HCT116 (cell line): ENCODE data around the gene DDX56. TPM values are rescaled to one million over a fixed set of nuclear protein-coding genes. Genes with fewer than 3 reads are reported as not detected.
"Not testable (repeated sequence)": the region's sequence is repeated elsewhere in the genome, so short reads cannot be mapped to it uniquely, and the experiment has no call there.

Experiments
- ATAC-seq: fragments of 200-7000 bp; cut with Tn5 transposase; 2 replicates; pipeline ENCODE4 v1.9.1; 2020; ENCODE audit warnings: mild to moderate bottlenecking, moderate library complexity
- BruUV-seq: library from RNA; stranded (reverse); fragments of 400-500 nt; replicated peaks from 2 replicates; lab custom pipeline; 2021; lab: Mats Ljungman, UMichigan
- CTCF ChIA-PET: fragments of 300-600 bp; sonication (Branson Sonifier 250); formaldehyde crosslinking; loops from one replicate; lab custom pipeline; 2021; ENCODE audit warnings: antibody characterized with exemption; lab: Charles Lee
- POLR2A ChIA-PET: fragments of 300-600, 350-600 bp; sonication (Branson Sonifier 250); formaldehyde crosslinking; loops from one replicate; lab custom pipeline; 2021; ENCODE audit warnings: antibody characterized with exemption; lab: Charles Lee
- RAD21 ChIA-PET, 2 experiments: fragments of 300-600 bp; sonication (Branson Sonifier 250); formaldehyde crosslinking; loops; one replicate each; lab custom pipeline; 2023; ENCODE audit warnings: low total read pairs in 2 of 2; ENCODE audit not compliant: uncharacterized antibody in 2 of 2, unreplicated experiment in 2 of 2, low non-redundant PET in 1 of 2; lab: Charles Lee
- DNase-seq: peaks from one replicate; pipeline ENCODE4 v3.0.0-alpha.2; 2010; ENCODE audit warnings: low read depth, low spot score
- H2AFZ ChIP-seq: fragments of 200-600 bp; shearing (Covaris generic), sonication (generic); 2 replicates; pipeline ENCODE4 v1.6.1; 2017; ENCODE audit warnings: low read depth, mixed run types, mixed read lengths, antibody characterized with exemption, low read length; ENCODE audit not compliant: poor library complexity, severe bottlenecking
- H3K27ac ChIP-seq: 2 replicates; pipeline ENCODE4 v1.5.1; 2012; ENCODE audit warnings: low read depth, low read length
- H3K27me3 ChIP-seq: fragments of 200-600 bp; sonication (generic); 2 replicates; pipeline ENCODE4 v1.6.1; 2016; ENCODE audit warnings: mixed run types, low read length, mixed read lengths; ENCODE audit not compliant: insufficient read depth
- H3K36me3 ChIP-seq, 2 experiments: fragments of 200-500 bp in 1 of 2; fragments of 200-600 bp in 1 of 2; sonication (Bioruptor generic) in 1 of 2; sonication (generic) in 1 of 2; 2 replicates each; pipeline versions ENCODE4 v1.5.1 to v1.6.1; 2014 to 2016; ENCODE audit warnings: low read length in 2 of 2, inconsistent platforms in 1 of 2, mixed read lengths in 1 of 2, mixed run types in 1 of 2; ENCODE audit not compliant: insufficient read depth in 2 of 2, control insufficient read depth in 1 of 2
- H3K4me1 ChIP-seq, 2 experiments: fragments of 200-600 bp in 1 of 2; sonication (generic) in 1 of 2; 2 replicates each; pipeline versions ENCODE4 v1.5.1 to v1.6.1; 2012 to 2017; ENCODE audit warnings: low read length in 2 of 2, inconsistent platforms in 1 of 2, mild to moderate bottlenecking in 1 of 2, mixed read lengths in 1 of 2, mixed run types in 1 of 2, moderate library complexity in 1 of 2; ENCODE audit not compliant: insufficient read depth in 2 of 2, control insufficient read depth in 1 of 2
- H3K4me2 ChIP-seq: fragments of 200-600 bp; sonication (generic); 2 replicates; pipeline ENCODE4 v1.6.1; 2017; ENCODE audit warnings: mixed run types, low read length, mixed read lengths
- H3K4me3 ChIP-seq, 2 experiments: fragments of 200-600 bp in 1 of 2; sonication (generic) in 1 of 2; replicated peaks in 1 of 2; 2 replicates each; pipeline ENCODE4 v1.5.1; 2011 to 2016; ENCODE audit warnings: low read length in 2 of 2, control low read depth in 1 of 2, low read depth in 1 of 2, mild to moderate bottlenecking in 1 of 2, mixed read lengths in 1 of 2, mixed run types in 1 of 2
- H3K79me2 ChIP-seq: fragments of 200-600 bp; sonication (generic); 2 replicates; pipeline ENCODE4 v1.6.1; 2017; ENCODE audit warnings: mild to moderate bottlenecking, mixed run types, low read length, moderate library complexity, mixed read lengths; ENCODE audit not compliant: insufficient read depth
- H3K9ac ChIP-seq: fragments of 200-600 bp; sonication (generic); 2 replicates; pipeline ENCODE4 v1.6.1; 2016; ENCODE audit warnings: low read length, mixed read lengths
- H3K9me2 ChIP-seq: fragments of 200-600 bp; sonication (generic), shearing (Covaris generic); 2 replicates; pipeline ENCODE4 v1.6.1; 2017; ENCODE audit warnings: mixed run types, mild to moderate bottlenecking, moderate library complexity; ENCODE audit not compliant: insufficient read depth
- H3K9me3 ChIP-seq, 2 experiments: fragments of 200-500 bp in 1 of 2; fragments of 200-600 bp in 1 of 2; sonication (Bioruptor generic) in 1 of 2; sonication (generic) in 1 of 2; 2 replicates each; pipeline ENCODE4 v1.6.1; 2014 to 2017; ENCODE audit warnings: low read length in 2 of 2, mixed read lengths in 2 of 2, inconsistent platforms in 1 of 2, low read depth in 1 of 2, mild to moderate bottlenecking in 1 of 2, mixed run types in 1 of 2, moderate library complexity in 1 of 2; ENCODE audit not compliant: control insufficient read depth in 1 of 2, insufficient read depth in 1 of 2
- H4K20me1 ChIP-seq: fragments of 200-600 bp; sonication (generic), shearing (Covaris generic); 2 replicates; pipeline ENCODE4 v1.6.1; 2017; ENCODE audit warnings: mixed run types, mild to moderate bottlenecking, moderate library complexity; ENCODE audit not compliant: insufficient read depth
- ATF3 ChIP-seq: IDR thresholded peaks from 2 replicates; pipeline ENCODE4 v1.6.1; 2012
- CBX3 ChIP-seq: IDR thresholded peaks from 2 replicates; pipeline ENCODE4 v1.6.1; 2012; ENCODE audit warnings: low read depth
- ELF1 ChIP-seq: IDR thresholded peaks from 2 replicates; pipeline ENCODE4 v1.6.1; 2012; ENCODE audit warnings: low read depth, borderline replicate concordance
- EZH2 ChIP-seq: fragments of 200-600 bp; sonication (generic); IDR thresholded peaks from 2 replicates; pipeline ENCODE4 v1.6.1; 2017; ENCODE audit warnings: antibody characterized with exemption, mixed run types
- FOSL1 ChIP-seq: IDR thresholded peaks from 2 replicates; pipeline ENCODE4 v1.6.1; 2012; ENCODE audit warnings: low read depth
- SIN3A ChIP-seq: IDR thresholded peaks from 2 replicates; pipeline ENCODE4 v1.6.1; 2012; ENCODE audit warnings: low read depth
- SP1 ChIP-seq: IDR thresholded peaks from 2 replicates; pipeline ENCODE4 v1.6.1; 2012; ENCODE audit warnings: low read depth
- TCF7L2 ChIP-seq: IDR thresholded peaks from 2 replicates; pipeline ENCODE4 v1.7.0; 2011; ENCODE audit warnings: borderline replicate concordance, inconsistent platforms; ENCODE audit not compliant: insufficient read depth, insufficient read length; ENCODE audit errors: extremely low read depth
- ZFX ChIP-seq: fragments of 450-650 bp; IDR thresholded peaks from 2 replicates; pipeline ENCODE4 v1.6.1; 2017
- intact Hi-C: fragments of 100-400 bp; cut with micrococcal nuclease; formaldehyde crosslinking; loops from 2 replicates; pipeline ENCODE4 v1.10.0; 2022
- total RNA-seq: library from RNA; stranded (reverse); gene quantifications from one replicate; pipeline ENCODE4 v1.2.1, GENCODE V29; 2021; ENCODE audit not compliant: unreplicated experiment
- TF ChIP-seq, protein P1 (sequence below): IDR thresholded peaks from 2 replicates; pipeline ENCODE4 v1.6.1; 2012

The DDX56 gene
- total RNA-seq, 1 experiment from 2014 or later = 119 TPM

DNA sequence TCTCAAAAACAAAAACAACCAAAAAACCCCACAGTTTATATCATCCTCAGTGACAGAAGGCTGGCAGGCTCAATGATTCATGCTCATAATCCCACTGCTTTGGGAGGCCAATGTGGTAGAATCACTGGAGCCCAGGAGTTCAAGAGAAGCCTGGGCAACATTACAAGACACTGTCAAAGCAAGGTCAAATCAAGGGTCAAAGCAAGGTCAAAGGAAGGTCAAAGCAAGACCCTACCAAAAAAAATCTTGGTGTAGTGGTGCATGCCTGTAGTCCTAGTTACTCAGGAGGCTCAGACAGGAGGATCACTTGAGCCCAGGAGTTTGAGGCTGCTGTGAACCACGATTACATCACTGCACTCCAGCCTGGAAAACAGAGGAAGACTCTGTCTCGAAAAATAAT lies 18.4 kb downstream of the DDX56 start:
- no peak overlapping the region for H2AFZ ChIP-seq
- H3K27ac ChIP-seq = no peak overlapping the region
- intact Hi-C loops = no loop called here
- no peaks in the 10 kb centered on the region for H3K36me3 ChIP-seq
- H3K79me2 ChIP-seq = no peaks in the 10 kb centered on the region
- ChIA-PET RAD21 (no interaction called here), POLR2A (no interaction called here), CTCF (interaction anchor here (1.1 kb wide), 1 partner anchor 10 kb away, joined by 5 read pairs; no protein-coding TSS in a partner anchor)
- BruUV-seq = no TSS peak
- H3K4me2 ChIP-seq = no peak overlapping the region
- no peaks in the 10 kb centered on the region for H3K4me1 ChIP-seq
- DNase-seq = no peak
- H3K9me2 ChIP-seq = no peaks in the 10 kb centered on the region
- H3K27me3 ChIP-seq = no peaks in the 10 kb centered on the region
- ATAC-seq = no peak
- no peak overlapping the region for H3K4me3 ChIP-seq
- TF ChIP-seq, protein P1, sequence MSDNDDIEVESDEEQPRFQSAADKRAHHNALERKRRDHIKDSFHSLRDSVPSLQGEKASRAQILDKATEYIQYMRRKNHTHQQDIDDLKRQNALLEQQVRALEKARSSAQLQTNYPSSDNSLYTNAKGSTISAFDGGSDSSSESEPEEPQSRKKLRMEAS = no peak
- TF ChIP-seq SP1 (no peak), TCF7L2 (no peak), ATF3 (no peak), EZH2 (no peak), ZFX (no peak), ELF1 (no peak), FOSL1 (no peak), CBX3 (no peak), SIN3A (no peak)
- H4K20me1 ChIP-seq = no peaks in the 10 kb centered on the region
- H3K9ac ChIP-seq = no peak overlapping the region
- H3K9me3 ChIP-seq = no peaks in the 10 kb centered on the region

DNA sequence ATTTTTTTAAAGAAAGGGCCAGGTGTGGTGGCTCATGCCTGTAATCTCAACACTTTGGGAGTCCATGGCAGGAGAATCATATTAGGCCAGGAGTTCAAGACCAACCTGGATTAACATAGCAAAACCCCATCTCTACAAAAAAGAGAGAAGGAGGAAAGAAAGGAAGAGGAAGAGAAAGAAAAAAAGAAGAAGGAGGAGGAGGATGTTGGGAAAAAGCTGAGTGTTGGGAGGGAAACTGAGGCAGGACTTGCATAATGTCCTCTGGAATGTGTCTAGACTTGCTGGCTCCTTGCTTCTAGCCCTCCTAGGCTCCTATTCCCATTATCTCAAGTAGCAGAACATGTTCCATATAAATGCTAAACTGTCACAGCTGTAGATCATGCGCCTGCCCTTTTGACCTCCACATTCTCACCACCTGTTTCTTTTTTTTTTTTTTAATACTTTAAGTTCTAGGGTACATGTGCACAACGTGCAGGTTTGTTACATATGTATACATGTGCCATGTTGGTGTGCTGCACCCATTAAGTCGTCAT lies 21.2 kb downstream of the DDX56 start:
- intact Hi-C loops, RAD21 ChIA-PET, H3K9me3 ChIP-seq, CTCF ChIA-PET, ATAC-seq, DNase-seq, H4K20me1 ChIP-seq, H3K4me2 ChIP-seq, H3K27me3 ChIP-seq, H3K4me1 ChIP-seq, BruUV-seq, H3K9ac ChIP-seq, H3K4me3 ChIP-seq, H3K36me3 ChIP-seq, H3K27ac ChIP-seq, H3K9me2 ChIP-seq, H3K79me2 ChIP-seq, H2AFZ ChIP-seq, POLR2A ChIA-PET: not testable (repeated sequence)
